ENCODE data around the gene TEX53. TPM values are rescaled to one million over a fixed set of nuclear protein-coding genes. Genes with fewer than 3 reads are reported as not detected.

TEX53 gene
- total RNA-seq, 4 donors from 2014 or later, result not detected

DNA sequence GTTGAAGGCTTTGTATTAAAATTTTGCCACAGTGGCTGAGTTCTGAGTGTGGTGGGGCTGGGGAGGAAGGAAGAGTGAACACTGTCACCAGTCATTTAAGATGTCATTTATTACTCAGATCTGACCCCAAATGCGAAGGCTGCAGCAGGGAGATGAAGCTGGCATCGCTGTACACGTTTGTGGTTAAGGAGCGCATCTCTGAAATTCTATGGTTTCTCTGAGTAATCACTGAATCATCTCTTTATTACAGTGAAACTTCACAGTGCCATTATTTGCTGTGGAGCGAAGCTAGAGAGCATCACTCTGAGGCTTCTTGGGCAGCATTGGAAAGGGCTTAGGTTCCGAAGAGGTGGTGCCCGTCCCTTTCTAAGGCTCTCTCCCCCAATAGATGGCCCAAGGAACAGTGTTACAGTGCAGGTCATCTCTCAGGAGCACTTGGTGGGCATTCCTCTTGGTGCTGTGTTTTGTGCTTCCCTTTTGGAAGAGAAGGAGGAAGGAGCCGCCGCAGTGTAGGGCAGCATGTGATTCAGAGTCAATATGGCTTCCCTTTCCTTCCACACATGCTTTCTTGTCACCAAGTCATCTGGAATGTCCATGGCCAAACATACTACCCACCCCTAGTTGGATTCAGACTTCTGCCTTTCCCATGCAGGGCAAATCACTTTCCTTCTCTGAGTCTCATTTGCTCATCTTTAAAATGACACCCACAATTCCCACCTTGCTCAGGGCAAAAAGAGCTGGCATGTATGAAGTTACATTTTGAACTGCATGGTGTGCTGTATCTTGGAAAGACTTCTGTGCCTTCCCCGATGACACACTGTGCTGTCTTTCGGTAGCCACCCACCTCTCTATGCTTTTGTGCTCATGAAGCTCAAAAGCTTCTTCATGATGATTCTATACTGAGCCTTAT lies 33.7 kb upstream of the TEX53 start:
- no peak for DNase-seq
- no peaks in the 10 kb centered on the region for H3K36me3 ChIP-seq
- peaks cover 0 to 9% of the 10 kb centered on the region in 2 donors for H3K4me1 ChIP-seq
- no peak overlapping the region for H3K4me3 ChIP-seq (replicated peaks in 1 of 3)
- no peak overlapping the region for H3K27ac ChIP-seq
- 89 to 90% methylated on average over 11 of the region's 11 CpGs for WGBS, 2 donors
- H3K27me3 ChIP-seq, result no peaks in the 10 kb centered on the region
- no peaks in the 10 kb centered on the region for H3K9me3 ChIP-seq
- intact Hi-C loops (cut with DNase I), result no loop called here
- no peak for TF ChIP-seq POLR2A (IDR thresholded peaks at IDR 0.05)
- TF ChIP-seq, protein P1, sequence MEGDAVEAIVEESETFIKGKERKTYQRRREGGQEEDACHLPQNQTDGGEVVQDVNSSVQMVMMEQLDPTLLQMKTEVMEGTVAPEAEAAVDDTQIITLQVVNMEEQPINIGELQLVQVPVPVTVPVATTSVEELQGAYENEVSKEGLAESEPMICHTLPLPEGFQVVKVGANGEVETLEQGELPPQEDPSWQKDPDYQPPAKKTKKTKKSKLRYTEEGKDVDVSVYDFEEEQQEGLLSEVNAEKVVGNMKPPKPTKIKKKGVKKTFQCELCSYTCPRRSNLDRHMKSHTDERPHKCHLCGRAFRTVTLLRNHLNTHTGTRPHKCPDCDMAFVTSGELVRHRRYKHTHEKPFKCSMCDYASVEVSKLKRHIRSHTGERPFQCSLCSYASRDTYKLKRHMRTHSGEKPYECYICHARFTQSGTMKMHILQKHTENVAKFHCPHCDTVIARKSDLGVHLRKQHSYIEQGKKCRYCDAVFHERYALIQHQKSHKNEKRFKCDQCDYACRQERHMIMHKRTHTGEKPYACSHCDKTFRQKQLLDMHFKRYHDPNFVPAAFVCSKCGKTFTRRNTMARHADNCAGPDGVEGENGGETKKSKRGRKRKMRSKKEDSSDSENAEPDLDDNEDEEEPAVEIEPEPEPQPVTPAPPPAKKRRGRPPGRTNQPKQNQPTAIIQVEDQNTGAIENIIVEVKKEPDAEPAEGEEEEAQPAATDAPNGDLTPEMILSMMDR (IDR thresholded peaks at IDR 0.05), result no peak

- H3K9me3 ChIP-seq, result no peaks in the 10 kb centered on the region
- intact Hi-C loops (cut with DNase I), result no loop called here
- no peak overlapping the region for H3K27ac ChIP-seq
- no peak for DNase-seq
- TF ChIP-seq POLR2A (IDR thresholded peaks at IDR 0.05), result no peak
- TF ChIP-seq, protein P1 (IDR thresholded peaks at IDR 0.05), result no peak
- H3K4me1 ChIP-seq, result peaks cover 0 to 9% of the 10 kb centered on the region in 2 donors
- 67 to 82% methylated on average over 4 of the region's 4 CpGs for WGBS, 2 donors
- no peak overlapping the region for H3K4me3 ChIP-seq (replicated peaks in 1 of 3)
- H3K27me3 ChIP-seq, result no peaks in the 10 kb centered on the region
- no peaks in the 10 kb centered on the region for H3K36me3 ChIP-seq
Observed at GRCh38 chr9:114690308-114690707, 32.7 kb upstream of the TEX53 start.

DNA sequence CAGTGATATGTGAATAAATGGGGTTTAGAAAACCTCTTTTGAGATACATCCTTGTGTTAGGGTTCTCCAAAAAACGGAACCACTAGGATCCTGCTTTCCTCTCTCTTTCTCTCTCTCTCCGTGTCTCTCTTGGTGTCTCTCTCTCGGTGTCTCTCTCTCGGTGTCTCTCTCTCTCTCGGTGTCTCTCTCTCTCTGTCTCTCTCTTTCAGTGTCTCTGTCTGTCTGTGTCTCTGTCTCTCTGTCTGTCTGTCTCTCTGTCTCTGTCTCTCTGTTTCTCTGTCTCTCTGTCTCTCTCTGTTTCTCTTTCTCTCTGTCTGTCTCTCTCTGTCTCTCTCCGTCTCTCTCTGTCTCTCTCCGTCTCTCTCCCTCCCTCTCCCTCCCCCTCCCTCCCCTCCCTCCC lies 32.2 kb upstream of the TEX53 start:
- H3K4me3 ChIP-seq (replicated peaks in 1 of 3), result no peak overlapping the region
- H3K27me3 ChIP-seq, result no peaks in the 10 kb centered on the region
- DNase-seq, result no peak
- no peaks in the 10 kb centered on the region for H3K36me3 ChIP-seq
- TF ChIP-seq POLR2A (IDR thresholded peaks at IDR 0.05), result no peak
- TF ChIP-seq, protein P1 (IDR thresholded peaks at IDR 0.05), result no peak
- H3K4me1 ChIP-seq, result peaks cover 0 to 9% of the 10 kb centered on the region in 2 donors
- intact Hi-C loops (cut with DNase I), result no loop called here
- H3K9me3 ChIP-seq, result no peaks in the 10 kb centered on the region
- 93% methylated on average over 7 of the region's 7 CpGs for WGBS, 2 donors
- no peak overlapping the region for H3K27ac ChIP-seq

DNA sequence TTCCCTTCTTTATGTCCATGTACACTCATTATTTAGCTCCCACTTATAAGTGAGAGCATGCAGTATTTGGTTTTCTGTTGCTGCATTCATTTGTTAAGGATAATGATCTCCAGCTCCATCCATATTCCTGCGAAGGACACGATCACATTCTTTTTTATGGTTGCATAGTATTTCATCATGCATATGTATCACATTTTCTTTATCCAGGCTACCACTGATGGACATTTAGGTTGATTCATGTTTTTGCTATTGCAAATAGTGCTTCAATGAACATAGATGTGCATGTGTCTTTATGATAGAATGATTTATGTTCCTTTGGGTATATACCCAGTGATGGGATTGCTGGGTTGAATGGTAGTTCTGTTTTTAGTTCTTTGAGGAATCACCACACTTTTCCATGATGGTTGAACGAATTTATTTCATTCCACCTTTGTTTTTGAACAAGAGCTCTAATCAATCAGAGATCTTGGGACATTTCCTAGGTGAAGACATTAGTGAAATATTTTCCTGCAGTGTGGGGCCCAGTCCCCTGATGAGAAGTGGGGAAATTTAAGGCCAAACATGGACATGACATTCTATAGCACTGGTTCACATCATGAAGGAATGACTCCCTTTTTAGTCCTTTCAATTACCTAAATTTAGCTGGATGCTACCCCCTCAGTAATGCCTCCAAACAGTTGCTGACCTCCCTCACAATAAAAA lies 31.5 kb upstream of the TEX53 start:
- no peaks in the 10 kb centered on the region for H3K36me3 ChIP-seq
- H3K4me3 ChIP-seq (replicated peaks in 1 of 3), result no peak overlapping the region
- no peaks in the 10 kb centered on the region for H3K9me3 ChIP-seq
- TF ChIP-seq, protein P1 (IDR thresholded peaks at IDR 0.05), result no peak
- TF ChIP-seq POLR2A (IDR thresholded peaks at IDR 0.05), result no peak
- 92 to 94% methylated on average over 3 of the region's 3 CpGs for WGBS, 2 donors
- H3K4me1 ChIP-seq, result peaks cover 0 to 9% of the 10 kb centered on the region in 2 donors
- DNase-seq, result no peak
- intact Hi-C loops (cut with DNase I), result no loop called here
- H3K27ac ChIP-seq, result no peak overlapping the region
- no peaks in the 10 kb centered on the region for H3K27me3 ChIP-seq

DNA sequence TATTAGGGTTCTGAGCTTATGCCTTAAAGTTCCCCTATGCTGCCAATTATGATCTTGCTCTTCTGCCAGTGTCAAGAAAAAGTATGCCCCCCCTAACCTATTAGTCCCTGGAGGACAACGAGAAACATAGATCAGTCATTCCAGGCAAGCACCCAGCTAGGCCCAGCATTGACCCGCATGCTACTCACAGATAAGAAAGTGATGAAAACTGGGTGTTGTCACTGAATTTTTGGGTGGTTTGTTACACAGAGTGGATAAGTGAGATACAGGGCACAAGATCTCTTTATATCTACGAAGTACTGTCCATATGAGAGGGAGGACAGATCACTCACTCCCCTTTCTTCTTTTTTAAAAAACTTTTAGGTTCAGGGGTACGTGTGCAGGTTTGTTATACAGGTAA lies 30.8 kb upstream of the TEX53 start:
- Histone ChIP-seq H3K27ac (no peak overlapping the region), H3K4me3 (replicated peaks in 1 of 3) (no peak overlapping the region), H3K36me3 (no peaks in the 10 kb centered on the region), H3K4me1 (peaks cover 0 to 6% of the 10 kb centered on the region in 2 donors), H3K27me3 (no peaks in the 10 kb centered on the region), H3K9me3 (no peaks in the 10 kb centered on the region)
- DNase-seq, result no peak
- TF ChIP-seq POLR2A (IDR thresholded peaks at IDR 0.05), result no peak
- 93 to 96% methylated on average over 4 of the region's 4 CpGs for WGBS, 2 donors
- intact Hi-C loops (cut with DNase I), result no loop called here
